ENCODE results near the gene RASA1. TPM values are rescaled to one million over a fixed set of nuclear protein-coding genes. Genes with fewer than 3 reads are reported as not detected.
A peak's percentile ranks its signal among the peaks of the same experiment; 100 is the strongest.
"Not testable (repeated sequence)": the region's sequence is repeated elsewhere in the genome, so short reads cannot be mapped to it uniquely, and the experiment has no call there.

RASA1 gene
- polyA plus RNA-seq, 6 donors from 2014 or later: 7.6 to 14.3 (median 7.8) TPM

GRCh38 chr5:87300744-87301143, 33.1 kb downstream of the RASA1 start:
- Mint-ChIP-seq H3K36me3 (peaks cover 9 to 23% of the 10 kb centered on the region in 2 donors), H3K27me3 (no peaks in the 10 kb centered on the region), H3K4me3 (no peak overlapping the region), H3K27ac (no peak overlapping the region), H3K9me3 (peaks cover 0 to 5% (median 0%) of the 10 kb centered on the region in 7 donors), H3K4me1 (peaks cover 38 to 80% (median 48%) of the 10 kb centered on the region in 3 donors)
- no peak for ATAC-seq (ENCODE audit: low read depth in 2 of 2)
- DNase-seq: no peak

DNA sequence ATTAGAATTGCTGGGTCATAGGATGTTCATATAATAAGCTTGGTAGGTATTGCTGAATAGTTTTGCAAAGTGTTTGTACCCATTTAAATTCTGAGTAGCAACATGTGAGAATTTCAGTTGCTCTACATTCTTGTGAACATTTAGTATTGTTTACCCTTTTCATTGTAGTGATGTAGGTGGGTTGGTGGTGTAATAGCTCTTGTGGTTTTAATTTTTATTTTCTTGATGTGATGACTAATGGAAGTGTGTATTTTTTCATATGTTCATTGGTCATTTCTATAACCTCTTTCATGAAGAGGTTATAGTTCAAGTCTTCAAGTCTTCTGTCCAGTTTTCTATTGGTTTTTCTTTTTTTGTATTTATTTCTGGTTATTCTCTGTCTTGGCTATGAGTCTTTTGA, 34.4 kb downstream of the RASA1 start:
- H3K27ac Mint-ChIP-seq: peak overlapping the region in 5 of 6 donors; percentile 7 to 82 (median 26)
- H3K4me3 Mint-ChIP-seq: no peak overlapping the region
- ATAC-seq (ENCODE audit: low read depth in 2 of 2) (no peak), DNase-seq (no peak)
- peaks cover 18 to 22% of the 10 kb centered on the region in 2 donors for H3K36me3 Mint-ChIP-seq
- peaks cover 0 to 1% (median 0%) of the 10 kb centered on the region in 7 donors for H3K9me3 Mint-ChIP-seq
- H3K4me1 Mint-ChIP-seq: peaks cover 32 to 74% (median 48%) of the 10 kb centered on the region in 3 donors
- no peaks in the 10 kb centered on the region for H3K27me3 Mint-ChIP-seq

DNA sequence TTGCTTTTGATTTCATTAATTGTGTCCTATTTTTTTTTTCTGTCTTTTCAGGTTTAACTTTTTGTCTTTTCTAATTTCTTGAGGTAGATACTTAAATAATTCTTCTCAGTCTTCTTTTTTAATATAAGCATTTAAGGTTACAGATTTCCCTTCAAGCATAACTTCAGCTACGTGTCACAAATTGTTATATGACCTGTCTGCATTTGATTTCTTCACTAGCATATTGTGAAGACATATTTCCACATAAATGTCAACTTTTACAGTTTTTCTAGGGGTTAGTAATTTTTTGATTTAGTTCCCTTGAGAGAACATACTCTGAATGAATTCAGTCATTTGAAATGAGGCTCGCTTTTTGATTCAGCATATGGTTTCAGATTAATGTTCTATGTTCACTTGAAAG, 35.6 kb downstream of the RASA1 start:
- H3K36me3 Mint-ChIP-seq: peaks cover 18 to 28% of the 10 kb centered on the region in 2 donors
- ATAC-seq (ENCODE audit: low read depth in 2 of 2): no peak
- H3K4me3 Mint-ChIP-seq: no peak overlapping the region
- H3K27ac Mint-ChIP-seq: peak overlapping the region in 2 of 6 donors; percentile 14 to 87
- DNase-seq: no peak
- peaks cover 30 to 72% (median 46%) of the 10 kb centered on the region in 3 donors for H3K4me1 Mint-ChIP-seq
- no peaks in the 10 kb centered on the region for H3K9me3 Mint-ChIP-seq
- no peaks in the 10 kb centered on the region for H3K27me3 Mint-ChIP-seq

DNA sequence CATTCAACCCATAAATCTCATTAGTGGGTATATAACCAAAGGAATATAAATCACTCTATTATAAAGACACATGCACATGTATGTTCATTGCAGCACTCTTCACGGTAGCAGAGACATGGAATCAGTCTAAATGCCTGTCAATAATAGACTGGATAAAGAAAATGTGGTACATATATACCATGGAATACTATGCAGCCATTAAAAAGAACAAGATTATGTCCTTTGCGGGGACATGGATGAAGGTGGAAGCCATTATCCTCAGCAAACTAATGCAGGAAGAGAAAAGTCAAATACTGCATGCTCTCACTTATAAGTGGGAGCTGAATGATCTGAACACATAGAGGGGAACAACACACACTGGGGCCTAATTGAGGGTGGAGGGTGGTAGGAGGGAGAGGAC, 38.4 kb downstream of the RASA1 start:
- not testable (repeated sequence) for H3K4me3 Mint-ChIP-seq; H3K9me3 Mint-ChIP-seq; H3K27me3 Mint-ChIP-seq; ATAC-seq (ENCODE audit: low read depth in 2 of 2); DNase-seq
- Mint-ChIP-seq H3K27ac (peak overlapping the region in 1 of 6 donors; percentile 32), H3K4me1 (peaks cover 28 to 74% (median 42%) of the 10 kb centered on the region in 3 donors), H3K36me3 (peaks cover 18 to 28% of the 10 kb centered on the region in 2 donors)

DNA sequence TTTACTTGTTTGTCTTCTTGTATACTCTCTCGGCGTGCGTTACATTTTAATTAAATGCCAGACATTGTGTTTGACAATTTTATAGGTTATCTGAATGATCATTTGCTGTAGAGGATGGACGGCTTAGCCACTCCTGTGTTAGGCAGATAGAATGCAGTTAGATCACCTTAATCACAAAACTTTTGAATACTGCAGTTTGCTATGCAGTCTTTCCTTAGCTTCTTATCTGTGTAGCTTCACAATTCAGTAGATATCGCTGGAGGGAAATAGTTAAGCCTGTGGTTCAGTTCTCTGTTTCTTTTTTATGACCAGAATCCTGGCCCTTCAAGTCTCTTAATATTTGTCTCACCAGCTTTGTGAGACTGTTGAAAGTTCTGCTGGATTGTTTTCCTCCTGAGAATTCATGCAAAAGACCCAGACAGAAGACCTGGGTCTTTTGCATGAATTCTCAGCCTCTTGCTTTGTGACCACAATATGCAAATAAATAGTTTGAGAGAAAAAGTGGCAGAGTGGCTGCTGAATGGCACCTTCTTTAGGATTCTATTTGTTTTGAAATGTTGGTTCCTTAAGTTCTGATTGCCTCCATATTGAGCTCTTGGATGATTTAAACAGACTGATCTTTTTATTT, 40.2 kb downstream of the RASA1 start:
- H3K4me3 Mint-ChIP-seq: peak overlapping the region in 6 of 8 donors; percentile 17 to 78 (median 63)
- peak; percentile 93 to 94 for ATAC-seq (ENCODE audit: low read depth in 2 of 2)
- H3K4me1 Mint-ChIP-seq: peaks cover 38 to 73% (median 49%) of the 10 kb centered on the region in 3 donors

DNA sequence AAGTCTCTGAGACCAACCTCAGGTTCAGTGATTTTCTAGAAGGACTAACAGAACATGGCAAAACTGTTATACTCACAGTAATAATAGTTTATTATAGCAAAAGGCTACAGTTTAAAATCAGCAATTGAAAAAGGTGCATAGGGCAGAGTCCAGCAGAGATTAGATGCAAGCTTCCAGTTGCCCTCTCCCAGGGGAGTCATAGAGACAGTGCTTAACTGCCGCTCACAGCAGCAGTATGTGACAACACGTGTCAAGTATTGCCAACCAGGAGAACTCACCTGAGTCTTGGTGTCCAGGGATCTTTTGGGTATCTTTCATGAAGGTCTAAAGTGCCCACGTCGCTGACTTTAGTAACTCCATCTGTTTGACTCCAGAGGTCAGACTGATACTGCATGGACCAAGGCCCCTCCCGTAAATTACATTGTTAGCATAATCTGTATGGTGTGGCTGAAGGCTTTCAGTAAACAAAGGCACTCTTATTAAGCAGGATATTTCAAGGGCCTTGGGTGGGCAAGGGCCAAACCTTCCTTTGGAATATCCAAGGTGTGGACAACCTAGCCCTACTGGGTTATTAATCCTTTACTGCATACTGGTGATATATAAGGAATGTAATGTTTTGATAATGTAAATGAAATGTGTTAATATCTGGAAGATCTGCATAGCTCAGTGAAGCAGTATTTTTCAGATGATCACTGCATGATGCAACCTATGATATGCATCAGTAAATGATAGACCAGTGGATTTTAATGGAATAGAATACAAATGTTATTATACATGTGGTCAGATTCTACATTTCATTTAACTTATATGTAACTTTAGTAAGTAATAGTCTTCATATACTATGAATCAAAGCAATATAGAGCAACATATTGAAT, 44.0 kb downstream of the RASA1 start:
- Mint-ChIP-seq H3K4me3 (no peak overlapping the region), H3K36me3 (peaks cover under 1 to 7% of the 10 kb centered on the region in 2 donors), H3K4me1 (peaks cover 59 to 63% (median 59%) of the 10 kb centered on the region in 3 donors), H3K9me3 (no peaks in the 10 kb centered on the region), H3K27ac (peak overlapping the region in 1 of 6 donors; percentile 57), H3K27me3 (no peaks in the 10 kb centered on the region)
- ATAC-seq (ENCODE audit: low read depth in 2 of 2) (no peak), DNase-seq (no peak)

More for the DNA sequence above, 40.2 kb downstream of the RASA1 start:
- no peaks in the 10 kb centered on the region for H3K27me3 Mint-ChIP-seq
- no peaks in the 10 kb centered on the region for H3K9me3 Mint-ChIP-seq
- H3K27ac Mint-ChIP-seq: peak overlapping the region in 4 of 6 donors; percentile 30 to 83 (median 66)
- DNase-seq: peak; percentile 33
- H3K36me3 Mint-ChIP-seq: peaks cover 18 to 28% of the 10 kb centered on the region in 2 donors

DNA sequence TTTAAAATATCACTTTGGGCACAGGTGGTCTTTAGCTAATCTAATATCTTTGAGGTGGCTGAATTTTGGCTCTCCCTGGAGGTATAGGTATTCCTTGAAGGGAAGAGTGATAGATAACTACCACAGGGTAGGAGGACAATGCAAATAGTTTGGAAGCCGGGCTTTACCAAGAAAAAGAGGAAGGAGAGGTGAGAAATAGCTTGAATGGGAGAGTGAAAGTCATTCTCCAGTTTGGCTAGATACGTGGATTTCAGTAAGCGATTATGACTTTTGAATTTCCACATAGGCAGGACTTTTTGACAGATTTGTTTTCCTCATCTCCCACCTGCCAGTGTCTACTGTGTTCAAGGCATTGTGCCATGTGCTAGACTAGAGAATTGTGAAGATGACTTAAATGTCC, 45.5 kb downstream of the RASA1 start:
- H3K4me1 Mint-ChIP-seq: peaks cover 49 to 60% (median 49%) of the 10 kb centered on the region in 3 donors
- H3K27me3 Mint-ChIP-seq: no peaks in the 10 kb centered on the region
- H3K4me3 Mint-ChIP-seq: no peak overlapping the region
- no peak for ATAC-seq (ENCODE audit: low read depth in 2 of 2)
- H3K9me3 Mint-ChIP-seq: peaks cover 0 to 3% (median under 1%) of the 10 kb centered on the region in 7 donors
- H3K36me3 Mint-ChIP-seq: peaks cover 5 to 11% of the 10 kb centered on the region in 2 donors
- peak overlapping the region in 5 of 6 donors; percentile 3 to 82 (median 45) for H3K27ac Mint-ChIP-seq
- no peak for DNase-seq

GRCh38 chr5:87319469-87319868, 51.8 kb downstream of the RASA1 start:
- Mint-ChIP-seq H3K4me1 (peaks cover 47 to 68% (median 60%) of the 10 kb centered on the region in 3 donors), H3K27me3 (no peaks in the 10 kb centered on the region), H3K9me3 (peaks cover 0 to 12% (median 2%) of the 10 kb centered on the region in 7 donors), H3K36me3 (peaks cover 20 to 31% of the 10 kb centered on the region in 2 donors), H3K27ac (peak overlapping the region in 3 of 6 donors; percentile 42 to 53 (median 43)), H3K4me3 (no peak overlapping the region)
- no peak for DNase-seq
- no peak for ATAC-seq (ENCODE audit: low read depth in 2 of 2)

- Mint-ChIP-seq H3K27me3 (no peaks in the 10 kb centered on the region), H3K4me1 (peaks cover 45 to 76% (median 69%) of the 10 kb centered on the region in 3 donors), H3K9me3 (peaks cover 0 to 12% (median 2%) of the 10 kb centered on the region in 7 donors), H3K27ac (peak overlapping the region in 1 of 6 donors; percentile 29), H3K36me3 (peaks cover 20 to 31% of the 10 kb centered on the region in 2 donors), H3K4me3 (no peak overlapping the region)
- no peak for DNase-seq
- ATAC-seq (ENCODE audit: low read depth in 2 of 2): no peak
Observed at GRCh38 chr5:87321605-87322004, 53.9 kb downstream of the RASA1 start.

- Mint-ChIP-seq H3K4me1 (peaks cover 45 to 73% (median 70%) of the 10 kb centered on the region in 3 donors), H3K4me3 (no peak overlapping the region), H3K27ac (peak overlapping the region in 3 of 6 donors; percentile 2 to 62 (median 27)), H3K36me3 (peaks cover 20 to 26% of the 10 kb centered on the region in 2 donors), H3K9me3 (peaks cover 0 to 12% (median 2%) of the 10 kb centered on the region in 7 donors), H3K27me3 (no peaks in the 10 kb centered on the region)
- DNase-seq (no peak), ATAC-seq (ENCODE audit: low read depth in 2 of 2) (no peak)
Observed at GRCh38 chr5:87322381-87322780, 54.7 kb downstream of the RASA1 start.

GRCh38 chr5:87327998-87328397, 60.3 kb downstream of the RASA1 start:
- H3K27ac Mint-ChIP-seq: peak overlapping the region in 4 of 6 donors; percentile 14 to 71 (median 30)
- no peaks in the 10 kb centered on the region for H3K27me3 Mint-ChIP-seq
- H3K4me3 Mint-ChIP-seq: no peak overlapping the region
- H3K9me3 Mint-ChIP-seq: no peaks in the 10 kb centered on the region
- H3K36me3 Mint-ChIP-seq: peaks cover 0 to 7% of the 10 kb centered on the region in 2 donors
- ATAC-seq (ENCODE audit: low read depth in 2 of 2) (no peak), DNase-seq (no peak)
- peaks cover 21 to 49% (median 45%) of the 10 kb centered on the region in 3 donors for H3K4me1 Mint-ChIP-seq

- Mint-ChIP-seq H3K36me3 (peaks cover 7 to 16% of the 10 kb centered on the region in 2 donors), H3K4me1 (peaks cover 12 to 45% (median 34%) of the 10 kb centered on the region in 3 donors), H3K27ac (peak overlapping the region in 2 of 6 donors; percentile 74 to 87), H3K4me3 (no peak overlapping the region), H3K27me3 (no peaks in the 10 kb centered on the region), H3K9me3 (no peaks in the 10 kb centered on the region)
- no peak for DNase-seq
- ATAC-seq (ENCODE audit: low read depth in 2 of 2): no peak
Observed at GRCh38 chr5:87329114-87329513, 61.4 kb downstream of the RASA1 start.

DNA sequence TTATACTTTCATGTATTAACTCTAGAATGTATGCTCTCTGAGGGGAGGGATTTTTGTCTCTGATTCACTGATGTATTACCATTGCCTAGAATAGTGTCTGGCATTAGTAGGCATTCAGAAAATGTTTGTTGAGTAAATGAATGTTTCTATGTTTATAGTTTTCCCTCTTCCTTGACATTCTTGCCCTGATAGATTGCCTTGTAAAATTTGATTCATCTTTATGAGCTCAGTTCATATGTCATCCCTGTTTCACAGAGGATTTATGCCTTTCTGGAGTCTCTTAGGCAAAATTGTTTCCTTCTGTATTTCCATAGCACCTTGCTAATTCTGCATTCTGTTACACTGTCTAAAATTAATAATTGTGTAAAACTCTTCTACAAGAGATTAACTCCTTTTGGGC, 72.3 kb downstream of the RASA1 start:
- Mint-ChIP-seq H3K4me3 (no peak overlapping the region), H3K9me3 (peaks cover 0 to 4% (median 0%) of the 10 kb centered on the region in 7 donors), H3K4me1 (peaks cover 12 to 24% (median 17%) of the 10 kb centered on the region in 3 donors), H3K36me3 (peaks cover 24 to 44% of the 10 kb centered on the region in 2 donors), H3K27ac (peak overlapping the region in 3 of 6 donors; percentile 73 to 95 (median 90)), H3K27me3 (no peaks in the 10 kb centered on the region)
- DNase-seq: no peak
- ATAC-seq (ENCODE audit: low read depth in 2 of 2): no peak
